Osteocyte (in vitro differentiated cells): Measurements from ENCODE around the gene BCCIP. TPM values are rescaled to one million over a fixed set of nuclear protein-coding genes. Genes with fewer than 3 reads are reported as not detected.

ENCODE experiments used
- DNase-seq: peaks from one replicate; pipeline ENCODE4 v3.0.0; 2021; ENCODE audit warnings: mixed read lengths; ENCODE audit not compliant: unreplicated experiment; ENCODE audit errors: extremely low spot score
- H3K27ac Mint-ChIP-seq: one replicate; pipeline ENCODE4 v1.8.0; 2021; ENCODE audit warnings: mild to moderate bottlenecking, mixed read lengths; ENCODE audit not compliant: unreplicated experiment
- H3K27me3 Mint-ChIP-seq: one replicate; pipeline ENCODE4 v1.8.0; 2021; ENCODE audit warnings: mixed read lengths; ENCODE audit not compliant: unreplicated experiment
- H3K36me3 Mint-ChIP-seq: one replicate; pipeline ENCODE4 v1.8.0; 2021; ENCODE audit warnings: mixed read lengths; ENCODE audit not compliant: unreplicated experiment
- H3K4me1 Mint-ChIP-seq: one replicate; pipeline ENCODE4 v1.8.0; 2021; ENCODE audit warnings: mixed read lengths; ENCODE audit not compliant: unreplicated experiment
- H3K4me3 Mint-ChIP-seq: one replicate; pipeline ENCODE4 v1.8.0; 2021; ENCODE audit warnings: mild to moderate bottlenecking, moderate library complexity, mixed read lengths; ENCODE audit not compliant: unreplicated experiment
- H3K9me3 Mint-ChIP-seq: one replicate; pipeline ENCODE4 v1.8.0; 2021; ENCODE audit warnings: mixed read lengths; ENCODE audit not compliant: unreplicated experiment
- CTCF ChIP-seq: fragments of 200-600 bp; sonication (generic); IDR thresholded peaks from 2 replicates; pipeline ENCODE4 v1.5.0; 2021; ENCODE audit warnings: antibody characterized with exemption, mild to moderate bottlenecking, moderate library complexity
- total RNA-seq: library from RNA; stranded (reverse); gene quantifications from 2 replicates; pipeline ENCODE4 v1.2.1, GENCODE V29; 2021

The BCCIP gene
- total RNA-seq, 1 donor from 2014 or later: 34.6 TPM

DNA sequence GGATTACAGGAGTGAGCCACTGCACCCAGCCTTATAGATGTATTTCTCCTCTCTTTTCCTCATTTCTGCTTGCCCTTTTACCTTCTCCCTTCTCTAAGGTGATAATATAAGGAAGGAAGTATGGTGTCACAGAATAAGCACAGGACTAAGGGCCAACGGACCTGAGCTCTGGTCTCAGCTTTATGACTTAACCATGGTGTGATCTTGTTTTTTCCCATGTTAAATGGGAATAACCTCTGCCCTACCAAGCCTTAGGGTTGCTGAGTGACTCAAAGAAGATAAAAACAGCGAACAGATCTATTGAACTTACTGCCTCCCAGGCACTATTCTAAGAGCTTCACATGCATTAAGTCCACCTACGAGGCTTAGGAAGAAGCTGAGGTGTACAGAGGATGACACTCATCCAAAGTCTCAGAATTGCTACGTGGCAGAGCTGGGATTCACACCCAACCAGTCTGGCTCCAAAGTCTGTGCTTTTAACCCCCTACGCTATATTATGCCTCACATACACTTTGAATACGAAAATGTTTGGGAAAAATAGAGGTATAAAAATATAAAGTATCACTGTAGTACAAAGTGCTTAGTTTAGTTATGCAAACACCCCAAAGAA lies 5.9 kb upstream of the BCCIP start:
- H3K4me1 Mint-ChIP-seq: peaks cover 14% of the 10 kb centered on the region
- H3K9me3 Mint-ChIP-seq: no peaks in the 10 kb centered on the region
- H3K36me3 Mint-ChIP-seq: peaks cover 19% of the 10 kb centered on the region
- no peak for DNase-seq
- H3K4me3 Mint-ChIP-seq: no peak overlapping the region
- no peaks in the 10 kb centered on the region for H3K27me3 Mint-ChIP-seq
- TF ChIP-seq CTCF: no peak
- H3K27ac Mint-ChIP-seq: no peak overlapping the region

DNA sequence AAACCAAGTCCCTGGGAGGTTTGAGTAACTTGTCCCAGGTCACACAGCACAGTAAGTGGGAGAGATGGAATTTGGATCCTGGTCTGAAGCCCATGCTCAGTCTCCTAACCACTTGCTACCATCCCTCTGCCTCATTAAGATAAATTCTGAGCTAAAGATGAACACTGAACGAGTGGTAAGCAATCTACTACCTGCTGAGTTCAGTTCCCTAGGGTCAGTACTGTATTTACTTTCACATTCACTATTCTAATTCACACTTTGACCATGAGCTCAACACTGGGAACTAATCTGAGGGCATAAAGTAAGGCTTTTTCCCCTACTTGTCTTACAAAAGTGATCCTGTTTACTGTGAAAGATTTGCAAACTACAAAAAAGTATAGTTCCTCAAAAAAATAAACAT lies 2.6 kb upstream of the BCCIP start:
- Mint-ChIP-seq H3K4me1 (peaks cover 13% of the 10 kb centered on the region), H3K9me3 (no peaks in the 10 kb centered on the region), H3K27ac (no peak overlapping the region), H3K27me3 (no peaks in the 10 kb centered on the region), H3K36me3 (no peaks in the 10 kb centered on the region), H3K4me3 (no peak overlapping the region)
- no peak for TF ChIP-seq CTCF
- no peak for DNase-seq

DNA sequence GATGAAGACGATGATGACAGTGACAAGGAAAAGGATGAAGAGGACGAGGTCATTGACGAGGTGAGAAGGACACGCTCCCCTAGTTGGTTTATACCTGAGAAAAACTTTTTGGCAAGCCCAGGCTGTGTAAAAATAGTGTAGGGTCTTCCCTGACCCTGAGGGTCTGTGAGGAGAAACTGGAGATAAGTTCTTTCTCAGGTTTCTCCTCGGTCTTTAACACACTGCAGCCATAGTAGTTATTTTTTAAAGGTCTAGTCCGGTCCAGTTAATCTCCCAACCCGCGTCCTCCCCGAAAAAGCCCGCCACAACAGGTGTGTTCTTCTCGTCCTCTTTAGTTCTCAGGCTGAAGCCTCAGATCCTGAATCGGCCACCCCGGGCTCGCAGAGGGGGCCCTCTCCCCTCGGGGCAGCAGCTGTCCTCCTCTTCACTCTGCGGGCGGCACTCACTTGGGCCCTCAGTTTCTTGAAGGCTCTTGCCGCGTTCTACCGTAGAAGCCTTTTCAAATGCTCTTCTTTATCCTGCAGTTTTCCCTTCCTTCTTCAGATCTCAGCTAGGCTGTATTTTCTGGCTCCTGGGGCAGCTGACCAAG lies 411 bp downstream of the BCCIP start:
- Mint-ChIP-seq H3K27ac (no peak overlapping the region), H3K36me3 (peaks cover 21% of the 10 kb centered on the region), H3K4me3 (no peak overlapping the region), H3K9me3 (no peaks in the 10 kb centered on the region), H3K27me3 (no peaks in the 10 kb centered on the region), H3K4me1 (peaks cover 13% of the 10 kb centered on the region)
- TF ChIP-seq CTCF: no peak
- DNase-seq: no peak

DNA sequence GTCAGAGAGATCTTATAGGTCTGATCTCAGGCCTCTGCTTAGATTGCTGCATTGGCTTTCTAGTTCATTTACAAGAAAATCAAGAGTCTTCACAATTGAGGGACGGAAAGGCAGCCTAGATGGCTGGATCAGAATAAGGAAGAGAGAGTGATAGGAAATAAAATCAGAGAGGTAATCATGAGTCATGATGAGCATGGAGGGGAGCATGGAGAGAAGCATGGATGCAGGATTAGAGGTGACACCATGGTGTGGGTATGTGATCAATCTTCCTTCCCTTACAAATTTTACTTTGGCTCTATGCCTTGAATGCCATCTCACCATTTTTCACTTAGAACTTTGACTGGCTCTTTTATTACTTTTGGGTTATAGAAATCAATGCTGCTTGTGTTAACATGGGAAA lies 1.4 kb downstream of the BCCIP start:
- no peak for TF ChIP-seq CTCF
- no peak overlapping the region for H3K4me3 Mint-ChIP-seq

GRCh38 chr10:125827133-125827532 lies 3.8 kb downstream of the BCCIP start:
- Mint-ChIP-seq H3K4me1 (peaks cover 2% of the 10 kb centered on the region), H3K27ac (no peak overlapping the region), H3K9me3 (no peaks in the 10 kb centered on the region), H3K27me3 (no peaks in the 10 kb centered on the region), H3K4me3 (no peak overlapping the region), H3K36me3 (peaks cover 37% of the 10 kb centered on the region)
- no peak for TF ChIP-seq CTCF
- no peak for DNase-seq

More for the DNA sequence above, 1.4 kb downstream of the BCCIP start:
- peaks cover 25% of the 10 kb centered on the region for H3K36me3 Mint-ChIP-seq
- no peaks in the 10 kb centered on the region for H3K27me3 Mint-ChIP-seq
- DNase-seq: no peak
- no peaks in the 10 kb centered on the region for H3K9me3 Mint-ChIP-seq
- H3K4me1 Mint-ChIP-seq: peaks cover 13% of the 10 kb centered on the region
- H3K27ac Mint-ChIP-seq: no peak overlapping the region
